WERI-Rb-1 (cell line): ENCODE data around the gene ARTN.

ENCODE experiments used
- DNase-seq: peaks from one replicate; pipeline ENCODE4 v3.0.0-alpha.2; 2020
- H3K27ac ChIP-seq: fragments of 250-450 bp; sonication (Bioruptor Pico); 2 replicates; pipeline ENCODE4 v1.5.1; 2020; ENCODE audit warnings: mild to moderate bottlenecking, moderate library complexity
- H3K27me3 ChIP-seq: fragments of 250-450 bp; sonication (Bioruptor Pico); 2 replicates; pipeline ENCODE4 v1.5.1; 2021; ENCODE audit warnings: mild to moderate bottlenecking, low read depth, moderate library complexity; ENCODE audit not compliant: insufficient read depth, severe bottlenecking
- H3K36me3 ChIP-seq: fragments of 250-450 bp; sonication (Bioruptor Pico); 2 replicates; pipeline ENCODE4 v1.5.1; 2020; ENCODE audit warnings: mild to moderate bottlenecking, moderate library complexity
- H3K4me3 ChIP-seq: 2 replicates; pipeline ENCODE4 v1.5.1; 2011; ENCODE audit warnings: low read depth, mild to moderate bottlenecking, control low read depth, low read length
- H3K9me3 ChIP-seq: fragments of 250-450 bp; sonication (Bioruptor Pico); 2 replicates; pipeline ENCODE4 v1.5.1; 2021; ENCODE audit warnings: mild to moderate bottlenecking, moderate library complexity; ENCODE audit not compliant: severe bottlenecking
- CTCF ChIP-seq: IDR thresholded peaks from 2 replicates; pipeline ENCODE4 v1.5.1; 2011; ENCODE audit warnings: low read depth, mild to moderate bottlenecking, control low read depth, inconsistent platforms, low read length

ARTN gene

GRCh38 chr1:43934986-43935324 lies 1.4 kb downstream of the ARTN start:
- Histone ChIP-seq H3K9me3 (no peaks in the 10 kb centered on the region), H3K27ac (0 out of 2 replicates have a peak overlapping the region, but pooled peaks have one; percentile 17), H3K36me3 (no peaks in the 10 kb centered on the region), H3K4me3 (no peak overlapping the region), H3K27me3 (no peaks in the 10 kb centered on the region)
- no peak for DNase-seq
- no peak for TF ChIP-seq CTCF

GRCh38 chr1:43935711-43936427 lies 2.3 kb downstream of the ARTN start:
- Histone ChIP-seq H3K27me3 (no peaks in the 10 kb centered on the region), H3K27ac (peak overlapping the region; percentile 36; the same call in 1 of the 2 replicates), H3K4me3 (peak overlapping the region; percentile 34), H3K9me3 (no peaks in the 10 kb centered on the region), H3K36me3 (no peaks in the 10 kb centered on the region)
- TF ChIP-seq CTCF, result no peak
- peak; percentile 57 for DNase-seq

GRCh38 chr1:43936431-43937151 lies 3.0 kb downstream of the ARTN start:
- H3K36me3 ChIP-seq, result no peaks in the 10 kb centered on the region
- no peaks in the 10 kb centered on the region for H3K27me3 ChIP-seq
- peak; percentile 68 for DNase-seq
- H3K4me3 ChIP-seq, result peak overlapping the region; percentile 53
- H3K9me3 ChIP-seq, result no peaks in the 10 kb centered on the region
- H3K27ac ChIP-seq, result peak overlapping the region; percentile 54
- TF ChIP-seq CTCF, result peak; percentile 55

- Histone ChIP-seq H3K9me3 (no peaks in the 10 kb centered on the region), H3K36me3 (no peaks in the 10 kb centered on the region), H3K27ac (no peak overlapping the region), H3K27me3 (no peaks in the 10 kb centered on the region), H3K4me3 (no peak overlapping the region)
- DNase-seq, result no peak
- no peak for TF ChIP-seq CTCF
These were observed 3.7 kb downstream of the ARTN start for GRCh38 chr1:43937179-43937865.

- no peaks in the 10 kb centered on the region for H3K36me3 ChIP-seq
- no peaks in the 10 kb centered on the region for H3K27me3 ChIP-seq
- DNase-seq, result no peak
- H3K9me3 ChIP-seq, result no peaks in the 10 kb centered on the region
- no peak overlapping the region for H3K4me3 ChIP-seq
- no peak for TF ChIP-seq CTCF
- no peak overlapping the region for H3K27ac ChIP-seq
These were observed 4.8 kb downstream of the ARTN start for GRCh38 chr1:43938383-43938782.
